ENCODE measurements around the gene POMGNT2.

DNA sequence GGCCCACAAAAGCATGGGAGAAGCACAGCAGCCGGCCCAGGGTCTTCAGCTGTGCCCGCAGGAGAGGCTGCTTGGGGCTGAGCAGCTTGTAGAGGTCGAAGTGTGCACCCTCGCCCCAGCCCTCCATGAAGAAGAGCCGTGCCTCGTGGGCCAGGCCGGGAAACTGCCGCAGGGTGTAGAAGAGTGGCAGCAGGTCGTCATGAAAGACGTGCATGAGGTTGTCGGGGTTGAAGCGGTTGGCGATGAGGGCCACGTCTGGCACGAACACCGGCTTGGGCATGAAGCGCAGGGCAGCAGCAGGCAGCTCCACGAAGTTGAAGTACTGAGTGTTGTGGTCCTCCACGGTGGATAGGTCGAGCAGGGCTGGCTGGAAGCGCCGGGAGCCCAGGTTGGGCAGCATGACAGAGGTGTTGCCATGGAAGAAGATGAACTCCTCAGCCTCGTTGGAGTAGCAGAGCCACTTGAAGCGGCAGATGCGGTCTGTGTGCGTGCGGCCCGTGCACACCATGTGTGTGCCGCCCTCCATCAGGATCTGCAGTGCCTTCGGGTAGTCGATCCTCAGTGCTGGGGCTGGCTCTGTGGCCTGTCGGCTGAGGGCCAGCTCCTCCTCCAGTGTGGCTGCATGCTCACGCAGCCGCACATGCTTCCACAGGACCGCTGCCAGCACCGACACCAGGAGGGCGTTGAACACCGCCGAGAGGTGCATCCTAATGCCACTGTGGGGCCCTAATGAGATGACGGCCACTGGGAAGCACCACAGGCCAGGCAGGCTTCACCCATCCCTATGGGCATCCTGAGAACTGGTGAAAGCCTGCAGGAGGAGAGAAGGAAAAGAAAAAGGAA lies 24.9 kb downstream of the POMGNT2 start:
- TF ChIP-seq, protein P1, sequence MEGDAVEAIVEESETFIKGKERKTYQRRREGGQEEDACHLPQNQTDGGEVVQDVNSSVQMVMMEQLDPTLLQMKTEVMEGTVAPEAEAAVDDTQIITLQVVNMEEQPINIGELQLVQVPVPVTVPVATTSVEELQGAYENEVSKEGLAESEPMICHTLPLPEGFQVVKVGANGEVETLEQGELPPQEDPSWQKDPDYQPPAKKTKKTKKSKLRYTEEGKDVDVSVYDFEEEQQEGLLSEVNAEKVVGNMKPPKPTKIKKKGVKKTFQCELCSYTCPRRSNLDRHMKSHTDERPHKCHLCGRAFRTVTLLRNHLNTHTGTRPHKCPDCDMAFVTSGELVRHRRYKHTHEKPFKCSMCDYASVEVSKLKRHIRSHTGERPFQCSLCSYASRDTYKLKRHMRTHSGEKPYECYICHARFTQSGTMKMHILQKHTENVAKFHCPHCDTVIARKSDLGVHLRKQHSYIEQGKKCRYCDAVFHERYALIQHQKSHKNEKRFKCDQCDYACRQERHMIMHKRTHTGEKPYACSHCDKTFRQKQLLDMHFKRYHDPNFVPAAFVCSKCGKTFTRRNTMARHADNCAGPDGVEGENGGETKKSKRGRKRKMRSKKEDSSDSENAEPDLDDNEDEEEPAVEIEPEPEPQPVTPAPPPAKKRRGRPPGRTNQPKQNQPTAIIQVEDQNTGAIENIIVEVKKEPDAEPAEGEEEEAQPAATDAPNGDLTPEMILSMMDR (IDR thresholded peaks at IDR 0.05 in 4 of 5, conservative IDR thresholded peaks at IDR 0.05 in 1 of 5), result no peak
- TF ChIP-seq POLR2A (IDR thresholded peaks at IDR 0.05), result no peak

Measured in gastrocnemius medialis (tissue), 4 donors.